Loucy (cell line): Measurements from ENCODE around the gene CCDC178.
"Not testable (repeated sequence)": the region's sequence is repeated elsewhere in the genome, so short reads cannot be mapped to it uniquely, and the experiment has no call there.

ENCODE experiments used
- EZH2phosphoT487 ChIP-seq: fragments of 200-600 bp; IDR thresholded peaks from 2 replicates; pipeline ENCODE4 v1.6.1; 2018; ENCODE audit warnings: antibody characterized with exemption, mild to moderate bottlenecking, moderate library complexity, borderline replicate concordance
- TF ChIP-seq, protein P1 (sequence below): fragments of 200-600 bp; sonication (generic); conservative IDR thresholded peaks from 2 replicates; pipeline ENCODE4 v1.5.1; 2014; ENCODE audit warnings: mild to moderate bottlenecking, antibody characterized with exemption, low read length

DNA sequence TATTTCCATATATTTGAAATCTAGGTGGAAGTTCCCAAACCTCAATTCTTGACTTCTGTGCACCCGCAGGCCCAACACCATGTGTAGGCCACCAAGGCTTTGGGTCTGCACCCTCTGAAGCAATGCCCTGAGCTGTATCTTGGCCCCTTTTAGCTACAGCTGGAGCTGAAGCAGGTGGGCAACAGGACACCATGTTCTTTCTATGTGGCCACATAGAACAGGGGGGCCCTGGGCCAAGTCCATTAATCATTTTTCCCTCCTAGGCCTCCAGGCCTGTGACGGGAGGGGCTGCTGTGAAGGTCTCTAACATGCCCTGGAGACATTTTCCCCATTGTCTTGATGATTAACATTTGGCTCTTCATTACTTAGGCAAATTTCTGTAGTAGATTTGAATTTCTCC lies 488.2 kb downstream of the CCDC178 start:
- TF ChIP-seq, protein P1, sequence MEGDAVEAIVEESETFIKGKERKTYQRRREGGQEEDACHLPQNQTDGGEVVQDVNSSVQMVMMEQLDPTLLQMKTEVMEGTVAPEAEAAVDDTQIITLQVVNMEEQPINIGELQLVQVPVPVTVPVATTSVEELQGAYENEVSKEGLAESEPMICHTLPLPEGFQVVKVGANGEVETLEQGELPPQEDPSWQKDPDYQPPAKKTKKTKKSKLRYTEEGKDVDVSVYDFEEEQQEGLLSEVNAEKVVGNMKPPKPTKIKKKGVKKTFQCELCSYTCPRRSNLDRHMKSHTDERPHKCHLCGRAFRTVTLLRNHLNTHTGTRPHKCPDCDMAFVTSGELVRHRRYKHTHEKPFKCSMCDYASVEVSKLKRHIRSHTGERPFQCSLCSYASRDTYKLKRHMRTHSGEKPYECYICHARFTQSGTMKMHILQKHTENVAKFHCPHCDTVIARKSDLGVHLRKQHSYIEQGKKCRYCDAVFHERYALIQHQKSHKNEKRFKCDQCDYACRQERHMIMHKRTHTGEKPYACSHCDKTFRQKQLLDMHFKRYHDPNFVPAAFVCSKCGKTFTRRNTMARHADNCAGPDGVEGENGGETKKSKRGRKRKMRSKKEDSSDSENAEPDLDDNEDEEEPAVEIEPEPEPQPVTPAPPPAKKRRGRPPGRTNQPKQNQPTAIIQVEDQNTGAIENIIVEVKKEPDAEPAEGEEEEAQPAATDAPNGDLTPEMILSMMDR: not testable (repeated sequence)
- TF ChIP-seq EZH2phosphoT487: not testable (repeated sequence)
